ENCODE measurements around the gene ACP7. TPM values are rescaled to one million over a fixed set of nuclear protein-coding genes. Genes with fewer than 3 reads are reported as not detected.

The ACP7 gene
- total RNA-seq: not detected

GRCh38 chr19:39083983-39084731 is at the start of gene ACP7:
Gene ACP7 (plus strand): TSS chr19:39084368. CDS start chr19:39085270, 902 bp downstream.
- DNase-seq (ENCODE audit: extremely low spot score): no peak
- TF ChIP-seq CTCF (IDR thresholded peaks at IDR 0.05) (no peak), EP300 (IDR thresholded peaks at IDR 0.05) (no peak), POLR2A (IDR thresholded peaks at IDR 0.05; ENCODE audit: low read depth) (no peak), POLR2AphosphoS5 (IDR thresholded peaks at IDR 0.05) (no peak)
- H3K4me1 ChIP-seq: peaks cover 5 to 20% (median 17%) of the 10 kb centered on the region in 4 donors
- no peaks in the 10 kb centered on the region for H3K36me3 ChIP-seq
- peaks cover 0 to 96% (median 29%) of the 10 kb centered on the region in 4 donors for H3K27me3 ChIP-seq
- H3K4me3 ChIP-seq: peak within 1 kb of the TSS in 3 of 4 donors; percentile 16 to 27 (median 26)
- no peak within 1 kb of the TSS for H3K27ac ChIP-seq (replicated peaks in 1 of 4)
- 8% methylated on average over 22 of the region's 54 CpGs for WGBS
- intact Hi-C loops (cut with DNase I): no loop called here
- no peaks in the 10 kb centered on the region for H3K9me3 ChIP-seq

- TF ChIP-seq POLR2AphosphoS5 (IDR thresholded peaks at IDR 0.05) (no peak), EP300 (IDR thresholded peaks at IDR 0.05) (no peak), CTCF (IDR thresholded peaks at IDR 0.05) (no peak), POLR2A (IDR thresholded peaks at IDR 0.05; ENCODE audit: low read depth) (no peak)
- no peak for DNase-seq (ENCODE audit: extremely low spot score)
- H3K4me1 ChIP-seq: peaks cover 6 to 13% (median 12%) of the 10 kb centered on the region in 4 donors
- H3K4me3 ChIP-seq: no peak overlapping the region
- H3K9me3 ChIP-seq: no peaks in the 10 kb centered on the region
- no peaks in the 10 kb centered on the region for H3K36me3 ChIP-seq
- peaks cover 0 to 31% (median 4%) of the 10 kb centered on the region in 4 donors for H3K27me3 ChIP-seq
- intact Hi-C loops (cut with DNase I): no loop called here
- H3K27ac ChIP-seq (replicated peaks in 1 of 4): no peak overlapping the region
Observed at GRCh38 chr19:39036581-39036980, 47.6 kb upstream of the ACP7 start.

GRCh38 chr19:39037194-39037593 is 47.0 kb upstream of the ACP7 start:
- intact Hi-C loops (cut with DNase I): no loop called here
- DNase-seq (ENCODE audit: extremely low spot score): no peak
- Histone ChIP-seq H3K4me3 (no peak overlapping the region), H3K4me1 (peaks cover 0 to 8% (median 6%) of the 10 kb centered on the region in 4 donors), H3K27me3 (peaks cover 0 to 27% (median 1%) of the 10 kb centered on the region in 4 donors), H3K36me3 (no peaks in the 10 kb centered on the region), H3K27ac (replicated peaks in 1 of 4) (no peak overlapping the region), H3K9me3 (no peaks in the 10 kb centered on the region)
- 58% methylated on average over 2 of the region's 2 CpGs for WGBS
- TF ChIP-seq POLR2AphosphoS5 (IDR thresholded peaks at IDR 0.05) (no peak), CTCF (IDR thresholded peaks at IDR 0.05) (no peak), EP300 (IDR thresholded peaks at IDR 0.05) (no peak), POLR2A (IDR thresholded peaks at IDR 0.05; ENCODE audit: low read depth) (no peak)

GRCh38 chr19:39038098-39038497 is 46.1 kb upstream of the ACP7 start:
- no peaks in the 10 kb centered on the region for H3K9me3 ChIP-seq
- intact Hi-C loops (cut with DNase I): no loop called here
- peaks cover 0 to 23% (median 0%) of the 10 kb centered on the region in 4 donors for H3K27me3 ChIP-seq
- TF ChIP-seq CTCF (IDR thresholded peaks at IDR 0.05) (no peak), EP300 (IDR thresholded peaks at IDR 0.05) (no peak), POLR2AphosphoS5 (IDR thresholded peaks at IDR 0.05) (no peak), POLR2A (IDR thresholded peaks at IDR 0.05; ENCODE audit: low read depth) (no peak)
- 23% methylated on average over 9 of the region's 9 CpGs for WGBS
- H3K27ac ChIP-seq (replicated peaks in 1 of 4): no peak overlapping the region
- H3K4me1 ChIP-seq: no peaks in the 10 kb centered on the region
- DNase-seq (ENCODE audit: extremely low spot score): no peak
- H3K4me3 ChIP-seq: no peak overlapping the region
- H3K36me3 ChIP-seq: no peaks in the 10 kb centered on the region

Data from esophagus muscularis mucosa (tissue), 4 donors.